H9 (cell line): ENCODE measurements around the gene IFIT1. TPM values are rescaled to one million over a fixed set of nuclear protein-coding genes. Genes with fewer than 3 reads are reported as not detected.

ENCODE experiments used
- DNase-seq: peaks from one replicate; pipeline ENCODE4 v3.0.0-alpha.2; 2017
- H2AFZ ChIP-seq: one replicate; pipeline ENCODE4 v1.6.1; 2013; ENCODE audit warnings: mild to moderate bottlenecking, low read length, control low read depth, moderate library complexity
- H2AK5ac ChIP-seq: 2 replicates; pipeline ENCODE4 v1.6.1; 2013; ENCODE audit warnings: low read length, control low read depth, mixed read lengths; ENCODE audit not compliant: insufficient read length
- H2BK120ac ChIP-seq: one replicate; pipeline ENCODE4 v1.6.1; 2013; ENCODE audit warnings: low read depth, mild to moderate bottlenecking, low read length, control low read depth, inconsistent platforms; ENCODE audit not compliant: poor library complexity, severe bottlenecking
- H2BK12ac ChIP-seq: 2 replicates; pipeline ENCODE4 v1.6.1; 2013; ENCODE audit warnings: low read length, control low read depth, mixed read lengths, low read depth; ENCODE audit not compliant: insufficient read length
- H2BK15ac ChIP-seq: 2 replicates; pipeline ENCODE4 v1.6.1; 2013; ENCODE audit warnings: low read depth, low read length, control low read depth
- H2BK20ac ChIP-seq: one replicate; pipeline ENCODE4 v1.6.1; 2013; ENCODE audit warnings: low read depth, mild to moderate bottlenecking, low read length, control low read depth, inconsistent platforms; ENCODE audit not compliant: poor library complexity, severe bottlenecking
- H2BK5ac ChIP-seq: 2 replicates; pipeline ENCODE4 v1.6.1; 2013; ENCODE audit warnings: low read length, control low read depth, mixed read lengths; ENCODE audit not compliant: insufficient read length
- H3K14ac ChIP-seq: 2 replicates; pipeline ENCODE4 v1.6.1; 2013; ENCODE audit warnings: low read length, control low read depth; ENCODE audit not compliant: insufficient read depth
- H3K18ac ChIP-seq: 2 replicates; pipeline ENCODE4 v1.6.1; 2013; ENCODE audit warnings: low read depth, mild to moderate bottlenecking, mixed read lengths, low read length, control low read depth; ENCODE audit not compliant: insufficient read length
- H3K23ac ChIP-seq: 2 replicates; pipeline ENCODE4 v1.6.1; 2013; ENCODE audit warnings: low read length, control low read depth, mixed read lengths, low read depth; ENCODE audit not compliant: insufficient read length
- H3K23me2 ChIP-seq: 2 replicates; pipeline ENCODE4 v1.6.1; 2013; ENCODE audit warnings: low read depth, mild to moderate bottlenecking, mixed read lengths, low read length, control low read depth; ENCODE audit not compliant: insufficient read length, poor library complexity, severe bottlenecking
- H3K27ac ChIP-seq: 2 replicates; pipeline ENCODE4 v1.5.1; 2013; ENCODE audit warnings: low read length, control low read depth, mixed read lengths, low read depth; ENCODE audit not compliant: insufficient read length
- H3K27me3 ChIP-seq: 2 replicates; pipeline ENCODE4 v1.6.1; 2013; ENCODE audit warnings: low read length, control low read depth, inconsistent platforms; ENCODE audit not compliant: insufficient read depth
- H3K4ac ChIP-seq: 2 replicates; pipeline ENCODE4 v1.6.1; 2013; ENCODE audit warnings: low read depth, mild to moderate bottlenecking, control low read depth, inconsistent platforms, low read length, moderate library complexity
- H3K4me1 ChIP-seq: 2 replicates; pipeline ENCODE4 v1.6.1; 2013; ENCODE audit warnings: low read length, control low read depth, inconsistent platforms; ENCODE audit not compliant: insufficient read depth
- H3K4me2 ChIP-seq: 2 replicates; pipeline ENCODE4 v1.6.1; 2013; ENCODE audit warnings: low read length, control low read depth, mixed read lengths; ENCODE audit not compliant: insufficient read length, insufficient read depth
- H3K56ac ChIP-seq: 2 replicates; pipeline ENCODE4 v1.6.1; 2013; ENCODE audit warnings: low read depth, mild to moderate bottlenecking, mixed read lengths, low read length, control low read depth; ENCODE audit not compliant: insufficient read length
- H3K79me1 ChIP-seq: 2 replicates; pipeline ENCODE4 v1.6.1; 2013; ENCODE audit warnings: low read depth, mild to moderate bottlenecking, moderate library complexity, low read length, control low read depth, inconsistent platforms; ENCODE audit not compliant: insufficient read depth, poor library complexity, severe bottlenecking
- H3K79me2 ChIP-seq: 2 replicates; pipeline ENCODE4 v1.6.1; 2013; ENCODE audit warnings: low read length, control low read depth, inconsistent platforms; ENCODE audit not compliant: insufficient read depth
- H3K9ac ChIP-seq: 2 replicates; pipeline ENCODE4 v1.6.1; 2013; ENCODE audit warnings: low read length, control low read depth, mixed read lengths; ENCODE audit not compliant: insufficient read length; ENCODE audit errors: extremely low read depth
- H3K9me3 ChIP-seq: one replicate; pipeline ENCODE4 v1.6.1; 2013; ENCODE audit warnings: low read depth, low read length, inconsistent platforms; ENCODE audit not compliant: control insufficient read depth
- H3T11ph ChIP-seq: one replicate; pipeline ENCODE4 v1.6.1; 2013; ENCODE audit warnings: mild to moderate bottlenecking, low read length, control low read depth, inconsistent platforms
- H4K20me1 ChIP-seq: one replicate; pipeline ENCODE4 v1.6.1; 2013; ENCODE audit not compliant: control insufficient read depth, insufficient read length, insufficient read depth
- H4K5ac ChIP-seq: 2 replicates; pipeline ENCODE4 v1.6.1; 2013; ENCODE audit warnings: low read depth, mild to moderate bottlenecking, mixed read lengths, low read length, control low read depth; ENCODE audit not compliant: insufficient read length
- H4K8ac ChIP-seq: replicated peaks from 2 replicates; pipeline ENCODE4 v1.6.1; 2013; ENCODE audit warnings: low read length, control low read depth, mixed read lengths, low read depth; ENCODE audit not compliant: insufficient read length
- H4K91ac ChIP-seq: 2 replicates; pipeline ENCODE4 v1.6.1; 2013; ENCODE audit warnings: low read depth, mild to moderate bottlenecking, moderate library complexity, mixed read lengths, low read length, control low read depth; ENCODE audit not compliant: insufficient read length
- H3K27ac Mint-ChIP-seq, 3 experiments: 2 replicates in 2 of 3; 3 replicates in 1 of 3; pipeline ENCODE4 v1.8.0; 2020 to 2021; ENCODE audit warnings: mixed read lengths in 3 of 3, mild to moderate bottlenecking in 1 of 3, moderate library complexity in 1 of 3
- H3K27me3 Mint-ChIP-seq: 2 replicates; pipeline ENCODE4 v1.8.0; 2021; ENCODE audit warnings: low read depth, mild to moderate bottlenecking, moderate library complexity, mixed read lengths
- H3K36me3 Mint-ChIP-seq, 3 experiments: 2 replicates in 2 of 3; 3 replicates in 1 of 3; pipeline ENCODE4 v1.8.0; 2020 to 2021; ENCODE audit warnings: low read depth in 3 of 3, mixed read lengths in 3 of 3; ENCODE audit not compliant: insufficient read depth in 1 of 3
- H3K4me1 Mint-ChIP-seq, 2 experiments: 2 replicates each; pipeline ENCODE4 v1.8.0; 2020; ENCODE audit warnings: mixed read lengths in 2 of 2
- H3K4me3 Mint-ChIP-seq, 2 experiments: 2 replicates in 1 of 2; 3 replicates in 1 of 2; pipeline ENCODE4 v1.8.0; 2020 to 2021; ENCODE audit warnings: mild to moderate bottlenecking in 2 of 2, mixed read lengths in 2 of 2, moderate library complexity in 1 of 2
- H3K9me3 Mint-ChIP-seq, 2 experiments: 2 replicates in 1 of 2; 3 replicates in 1 of 2; pipeline ENCODE4 v1.8.0; 2020; ENCODE audit warnings: mild to moderate bottlenecking in 2 of 2, mixed read lengths in 2 of 2, moderate library complexity in 1 of 2
- CTCF ChIP-seq: fragments of 200-600 bp; sonication (generic); conservative IDR thresholded peaks from 3 replicates; pipeline ENCODE4 v1.8.0; 2021; ENCODE audit warnings: antibody characterized with exemption, mild to moderate bottlenecking
- total RNA-seq: library from RNA; stranded (reverse); gene quantifications from 2 replicates; pipeline ENCODE4 v1.2.1, GENCODE V29; 2021

The IFIT1 gene
- total RNA-seq, 1 experiment from 2014 or later: 1.2 TPM

- H3K23ac ChIP-seq: no peak overlapping the region
- H3K18ac ChIP-seq: no peak overlapping the region
- no peaks in the 10 kb centered on the region for H3K23me2 ChIP-seq
- no peak overlapping the region for H2AK5ac ChIP-seq
- H2BK12ac ChIP-seq: no peak overlapping the region
- Mint-ChIP-seq H3K4me1 (peaks cover 13% of the 10 kb centered on the region in 2 experiments), H3K4me3 (no peak overlapping the region), H3K27ac (no peak overlapping the region), H3K27me3 (no peaks in the 10 kb centered on the region; the same call in 1 of the 2 replicates), H3K9me3 (no peaks in the 10 kb centered on the region), H3K36me3 (no peaks in the 10 kb centered on the region)
- no peak overlapping the region for H3K56ac ChIP-seq
- no peak overlapping the region for H3K4ac ChIP-seq
- no peak overlapping the region for H3K4me2 ChIP-seq
- DNase-seq: no peak
- no peaks in the 10 kb centered on the region; the same call in 1 of the 2 replicates for H3K79me2 ChIP-seq
- no peak for TF ChIP-seq CTCF
- no peak overlapping the region for H2BK120ac ChIP-seq
- H4K5ac ChIP-seq: no peak overlapping the region
- H3T11ph ChIP-seq: no peak overlapping the region
- H2AFZ ChIP-seq: no peak overlapping the region
- no peak overlapping the region for H2BK5ac ChIP-seq
- H4K91ac ChIP-seq: no peak overlapping the region
- H3K27ac ChIP-seq: no peak overlapping the region
- H3K9me3 ChIP-seq: no peaks in the 10 kb centered on the region
- no peaks in the 10 kb centered on the region for H3K27me3 ChIP-seq
- no peaks in the 10 kb centered on the region; the same call in 1 of the 2 replicates for H3K4me1 ChIP-seq
- no peak overlapping the region for H2BK15ac ChIP-seq
- H3K9ac ChIP-seq: no peak overlapping the region
- H4K20me1 ChIP-seq: no peaks in the 10 kb centered on the region
- no peak overlapping the region for H2BK20ac ChIP-seq
- no peaks in the 10 kb centered on the region for H3K79me1 ChIP-seq
- H3K14ac ChIP-seq: no peak overlapping the region
- no peak overlapping the region for H4K8ac ChIP-seq
Observed at GRCh38 chr10:89374713-89375141, 17.7 kb upstream of the IFIT1 start.
